ENCODE data around the gene ABCF2.
A peak's percentile ranks its signal among the peaks of the same experiment; 100 is the strongest.

Gene ABCF2

GRCh38 chr7:151226875-151227782 lies at the start of gene ABCF2:
ABCF2 (minus strand) TSS chr7:151227205; CDS start chr7:151226458, 747 bp downstream.
- peak; percentile 99 for DNase-seq

- DNase-seq, result no peak
Observed at GRCh38 chr7:151275813-151276577, 49.0 kb upstream of the ABCF2 start.

- no peak for DNase-seq
Observed at GRCh38 chr7:151274936-151275812, 48.2 kb upstream of the ABCF2 start.

GRCh38 chr7:151274396-151274795 lies 47.4 kb upstream of the ABCF2 start:
- DNase-seq, result no peak

GRCh38 chr7:151273651-151274390 lies 46.8 kb upstream of the ABCF2 start:
- no peak for DNase-seq

- DNase-seq, result no peak
Observed at GRCh38 chr7:151272877-151273276, 45.9 kb upstream of the ABCF2 start.

GRCh38 chr7:151272405-151272804 lies 45.4 kb upstream of the ABCF2 start:
- no peak for DNase-seq

- no peak for DNase-seq
Observed at GRCh38 chr7:151271699-151272355, 44.8 kb upstream of the ABCF2 start.

GRCh38 chr7:151269511-151269910 lies 42.5 kb upstream of the ABCF2 start:
- no peak for DNase-seq

- no peak for DNase-seq
Observed at GRCh38 chr7:151265351-151265931, 38.4 kb upstream of the ABCF2 start.

GRCh38 chr7:151264615-151265014 lies 37.6 kb upstream of the ABCF2 start:
- no peak for DNase-seq

GRCh38 chr7:151261529-151261928 lies 34.5 kb upstream of the ABCF2 start:
- DNase-seq, result no peak

- DNase-seq, result no peak
Observed at GRCh38 chr7:151260883-151261282, 33.9 kb upstream of the ABCF2 start.

- no peak for DNase-seq
Observed at GRCh38 chr7:151260471-151260870, 33.5 kb upstream of the ABCF2 start.

- DNase-seq, result no peak
Observed at GRCh38 chr7:151257990-151258389, 31.0 kb upstream of the ABCF2 start.

- DNase-seq, result no peak
Observed at GRCh38 chr7:151256410-151257045, 29.5 kb upstream of the ABCF2 start.

- DNase-seq, result no peak
Observed at GRCh38 chr7:151255390-151255789, 28.4 kb upstream of the ABCF2 start.

GRCh38 chr7:151254851-151255250 lies 27.8 kb upstream of the ABCF2 start:
- DNase-seq, result no peak

GRCh38 chr7:151254316-151254715 lies 27.3 kb upstream of the ABCF2 start:
- DNase-seq, result no peak

- no peak for DNase-seq
Observed at GRCh38 chr7:151252961-151253711, 26.1 kb upstream of the ABCF2 start.

Measured in activated CD8-positive, alpha-beta memory T cell treated with anti-CD3 and anti-CD28 coated beads for 24 hours (primary cell).